Measurements from ENCODE around the gene TTLL11. TPM values are rescaled to one million over a fixed set of nuclear protein-coding genes. Genes with fewer than 3 reads are reported as not detected.

Gene TTLL11
- total and polyA plus RNA-seq, 2 experiments from 2014 or later = 0.57 to 1.4 TPM

DNA sequence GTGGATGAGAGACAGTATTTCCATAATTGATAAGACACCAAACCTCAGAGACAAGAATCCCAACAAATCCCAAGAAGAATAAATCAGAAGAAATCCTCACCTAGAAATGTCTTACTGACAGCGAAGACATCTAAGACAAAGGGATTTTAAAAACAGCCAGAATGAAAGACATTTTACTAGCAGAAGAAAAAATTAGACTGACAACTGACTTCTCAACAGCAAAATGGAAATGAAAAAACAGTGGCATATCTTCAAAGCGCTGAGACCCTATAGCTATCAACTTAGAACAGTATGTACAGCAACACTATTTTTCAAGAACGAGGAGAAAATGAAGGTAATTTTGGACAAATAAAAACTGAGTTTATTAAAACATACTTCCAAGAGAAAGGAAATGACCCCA, 16.3 kb downstream of the TTLL11 start (continued):
- TF ChIP-seq, protein P1, sequence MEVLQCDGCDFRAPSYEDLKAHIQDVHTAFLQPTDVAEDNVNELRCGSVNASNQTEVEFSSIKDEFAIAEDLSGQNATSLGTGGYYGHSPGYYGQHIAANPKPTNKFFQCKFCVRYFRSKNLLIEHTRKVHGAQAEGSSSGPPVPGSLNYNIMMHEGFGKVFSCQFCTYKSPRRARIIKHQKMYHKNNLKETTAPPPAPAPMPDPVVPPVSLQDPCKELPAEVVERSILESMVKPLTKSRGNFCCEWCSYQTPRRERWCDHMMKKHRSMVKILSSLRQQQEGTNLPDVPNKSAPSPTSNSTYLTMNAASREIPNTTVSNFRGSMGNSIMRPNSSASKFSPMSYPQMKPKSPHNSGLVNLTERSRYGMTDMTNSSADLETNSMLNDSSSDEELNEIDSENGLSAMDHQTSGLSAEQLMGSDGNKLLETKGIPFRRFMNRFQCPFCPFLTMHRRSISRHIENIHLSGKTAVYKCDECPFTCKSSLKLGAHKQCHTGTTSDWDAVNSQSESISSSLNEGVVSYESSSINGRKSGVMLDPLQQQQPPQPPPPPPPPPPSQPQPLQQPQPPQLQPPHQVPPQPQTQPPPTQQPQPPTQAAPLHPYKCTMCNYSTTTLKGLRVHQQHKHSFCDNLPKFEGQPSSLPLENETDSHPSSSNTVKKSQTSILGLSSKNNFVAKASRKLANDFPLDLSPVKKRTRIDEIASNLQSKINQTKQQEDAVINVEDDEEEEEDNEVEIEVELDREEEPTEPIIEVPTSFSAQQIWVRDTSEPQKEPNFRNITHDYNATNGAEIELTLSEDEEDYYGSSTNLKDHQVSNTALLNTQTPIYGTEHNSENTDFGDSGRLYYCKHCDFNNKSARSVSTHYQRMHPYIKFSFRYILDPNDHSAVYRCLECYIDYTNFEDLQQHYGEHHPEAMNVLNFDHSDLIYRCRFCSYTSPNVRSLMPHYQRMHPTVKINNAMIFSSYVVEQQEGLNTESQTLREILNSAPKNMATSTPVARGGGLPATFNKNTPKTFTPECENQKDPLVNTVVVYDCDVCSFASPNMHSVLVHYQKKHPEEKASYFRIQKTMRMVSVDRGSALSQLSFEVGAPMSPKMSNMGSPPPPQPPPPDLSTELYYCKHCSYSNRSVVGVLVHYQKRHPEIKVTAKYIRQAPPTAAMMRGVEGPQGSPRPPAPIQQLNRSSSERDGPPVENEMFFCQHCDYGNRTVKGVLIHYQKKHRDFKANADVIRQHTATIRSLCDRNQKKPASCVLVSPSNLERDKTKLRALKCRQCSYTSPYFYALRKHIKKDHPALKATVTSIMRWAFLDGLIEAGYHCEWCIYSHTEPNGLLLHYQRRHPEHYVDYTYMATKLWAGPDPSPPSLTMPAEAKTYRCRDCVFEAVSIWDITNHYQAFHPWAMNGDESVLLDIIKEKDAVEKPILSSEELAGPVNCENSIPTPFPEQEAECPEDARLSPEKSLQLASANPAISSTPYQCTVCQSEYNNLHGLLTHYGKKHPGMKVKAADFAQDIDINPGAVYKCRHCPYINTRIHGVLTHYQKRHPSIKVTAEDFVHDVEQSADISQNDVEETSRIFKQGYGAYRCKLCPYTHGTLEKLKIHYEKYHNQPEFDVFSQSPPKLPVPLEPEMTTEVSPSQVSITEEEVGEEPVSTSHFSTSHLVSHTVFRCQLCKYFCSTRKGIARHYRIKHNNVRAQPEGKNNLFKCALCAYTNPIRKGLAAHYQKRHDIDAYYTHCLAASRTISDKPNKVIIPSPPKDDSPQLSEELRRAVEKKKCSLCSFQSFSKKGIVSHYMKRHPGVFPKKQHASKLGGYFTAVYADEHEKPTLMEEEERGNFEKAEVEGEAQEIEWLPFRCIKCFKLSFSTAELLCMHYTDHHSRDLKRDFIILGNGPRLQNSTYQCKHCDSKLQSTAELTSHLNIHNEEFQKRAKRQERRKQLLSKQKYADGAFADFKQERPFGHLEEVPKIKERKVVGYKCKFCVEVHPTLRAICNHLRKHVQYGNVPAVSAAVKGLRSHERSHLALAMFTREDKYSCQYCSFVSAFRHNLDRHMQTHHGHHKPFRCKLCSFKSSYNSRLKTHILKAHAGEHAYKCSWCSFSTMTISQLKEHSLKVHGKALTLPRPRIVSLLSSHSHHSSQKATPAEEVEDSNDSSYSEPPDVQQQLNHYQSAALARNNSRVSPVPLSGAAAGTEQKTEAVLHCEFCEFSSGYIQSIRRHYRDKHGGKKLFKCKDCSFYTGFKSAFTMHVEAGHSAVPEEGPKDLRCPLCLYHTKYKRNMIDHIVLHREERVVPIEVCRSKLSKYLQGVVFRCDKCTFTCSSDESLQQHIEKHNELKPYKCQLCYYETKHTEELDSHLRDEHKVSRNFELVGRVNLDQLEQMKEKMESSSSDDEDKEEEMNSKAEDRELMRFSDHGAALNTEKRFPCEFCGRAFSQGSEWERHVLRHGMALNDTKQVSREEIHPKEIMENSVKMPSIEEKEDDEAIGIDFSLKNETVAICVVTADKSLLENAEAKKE (CRISPR knock-in tag; IDR thresholded peaks at IDR 0.05) = no peak
- TF ChIP-seq, protein P2, sequence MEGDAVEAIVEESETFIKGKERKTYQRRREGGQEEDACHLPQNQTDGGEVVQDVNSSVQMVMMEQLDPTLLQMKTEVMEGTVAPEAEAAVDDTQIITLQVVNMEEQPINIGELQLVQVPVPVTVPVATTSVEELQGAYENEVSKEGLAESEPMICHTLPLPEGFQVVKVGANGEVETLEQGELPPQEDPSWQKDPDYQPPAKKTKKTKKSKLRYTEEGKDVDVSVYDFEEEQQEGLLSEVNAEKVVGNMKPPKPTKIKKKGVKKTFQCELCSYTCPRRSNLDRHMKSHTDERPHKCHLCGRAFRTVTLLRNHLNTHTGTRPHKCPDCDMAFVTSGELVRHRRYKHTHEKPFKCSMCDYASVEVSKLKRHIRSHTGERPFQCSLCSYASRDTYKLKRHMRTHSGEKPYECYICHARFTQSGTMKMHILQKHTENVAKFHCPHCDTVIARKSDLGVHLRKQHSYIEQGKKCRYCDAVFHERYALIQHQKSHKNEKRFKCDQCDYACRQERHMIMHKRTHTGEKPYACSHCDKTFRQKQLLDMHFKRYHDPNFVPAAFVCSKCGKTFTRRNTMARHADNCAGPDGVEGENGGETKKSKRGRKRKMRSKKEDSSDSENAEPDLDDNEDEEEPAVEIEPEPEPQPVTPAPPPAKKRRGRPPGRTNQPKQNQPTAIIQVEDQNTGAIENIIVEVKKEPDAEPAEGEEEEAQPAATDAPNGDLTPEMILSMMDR (conservative IDR thresholded peaks at IDR 0.05; ENCODE audit: low read depth in 2 of 2) = no peak
- no peak for TF ChIP-seq EZH2phosphoT487 (IDR thresholded peaks at IDR 0.05; ENCODE audit: unreplicated experiment)

DNA sequence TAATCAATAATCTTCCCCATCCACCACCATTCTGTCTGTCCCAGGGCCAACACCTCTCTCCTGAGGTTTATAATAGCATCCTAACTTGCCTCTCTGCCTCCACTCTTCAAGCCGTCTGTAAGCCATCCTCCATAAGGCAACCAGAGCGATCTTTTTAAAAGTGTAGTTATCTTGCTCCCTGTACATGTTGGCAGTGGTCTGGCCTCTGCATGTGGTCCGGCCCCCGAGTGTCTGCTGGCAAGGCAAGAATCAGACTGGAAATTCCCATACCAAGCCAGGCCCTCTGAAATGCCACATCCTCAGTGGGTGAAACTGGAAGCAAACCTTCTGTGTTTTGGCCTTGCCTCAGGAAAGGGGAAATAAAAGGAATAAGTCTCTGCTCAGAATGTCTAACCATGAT, 17.0 kb downstream of the TTLL11 start:
- Histone ChIP-seq H3K27ac (ENCODE audit: low read depth) (no peak overlapping the region), H4K20me1 (replicated peaks; ENCODE audit: insufficient read depth) (no peaks in the 10 kb centered on the region), H3F3A (replicated peaks; ENCODE audit: low read depth) (no peaks in the 10 kb centered on the region), H3K79me2 (replicated peaks; ENCODE audit: insufficient read depth) (no peaks in the 10 kb centered on the region), H3K9me2 (ENCODE audit: insufficient read depth) (no peaks in the 10 kb centered on the region), H3K4me1 (ENCODE audit: insufficient read depth) (no peaks in the 10 kb centered on the region), H3K4me3 (no peak overlapping the region), H3K36me3 (ENCODE audit: insufficient read depth) (no peaks in the 10 kb centered on the region), H3K4me2 (no peak overlapping the region), H2AFZ (no peak overlapping the region), H3K27me3 (ENCODE audit: insufficient read depth) (no peaks in the 10 kb centered on the region)
- TF ChIP-seq, protein P1 (CRISPR knock-in tag; IDR thresholded peaks at IDR 0.05) = no peak
- TF ChIP-seq ZNF331 (CRISPR knock-in tag; IDR thresholded peaks at IDR 0.05; ENCODE audit: low read depth) = no peak
- Mint-ChIP-seq H3K27me3 (ENCODE audit: insufficient read depth, low read depth, poor library complexity) (peaks cover 1% of the 10 kb centered on the region), H3K9me3 (peaks cover 5% of the 10 kb centered on the region; the same call in 1 of the 3 replicates), H3K27ac (no peak overlapping the region), H3K4me1 (no peaks in the 10 kb centered on the region), H3K36me3 (ENCODE audit: low read depth) (no peaks in the 10 kb centered on the region), H3K4me3 (no peak overlapping the region)
- ATAC-seq (no peak), DNase-seq (ENCODE audit: low spot score) (no peak)
